HepG2 (cell line): Measurements from ENCODE around the gene WDR6. TPM values are rescaled to one million over a fixed set of nuclear protein-coding genes. Genes with fewer than 3 reads are reported as not detected.

Experiments
- BCL6 ChIP-seq: IDR thresholded peaks from 2 replicates; pipeline ENCODE4 v1.6.1; 2016; ENCODE audit warnings: missing genetic modification reagents, missing compliant biosample characterization
- HDAC1 ChIP-seq: sonication (generic); formaldehyde crosslinking; IDR thresholded peaks from 2 replicates; pipeline ENCODE4 v1.5.1; 2020; ENCODE audit warnings: mild to moderate bottlenecking, missing genetic modification reagents
- HMGXB3 ChIP-seq: sonication (generic); formaldehyde crosslinking; IDR thresholded peaks from 2 replicates; pipeline ENCODE4 v1.4.0; 2020; ENCODE audit warnings: missing genetic modification reagents, borderline replicate concordance
- LCORL ChIP-seq, 2 experiments: fragments of 450-650 bp in 1 of 2; sonication (generic) in 1 of 2; formaldehyde crosslinking in 1 of 2; IDR thresholded peaks; 2 replicates each; pipeline versions ENCODE4 v1.5.0 to v1.6.1; 2017 to 2020; ENCODE audit warnings: antibody characterized with exemption in 1 of 2, missing genetic modification reagents in 1 of 2
- MNT ChIP-seq: fragments of 450-650 bp; IDR thresholded peaks from 2 replicates; pipeline ENCODE4 v1.6.1; 2016
- NCOA1 ChIP-seq: sonication (generic); formaldehyde crosslinking; IDR thresholded peaks from 2 replicates; pipeline ENCODE4 v1.9.0; 2021; ENCODE audit warnings: missing genetic modification reagents
- NFIB ChIP-seq: sonication (generic); formaldehyde crosslinking; IDR thresholded peaks from 2 replicates; pipeline ENCODE4 v1.9.0; 2021; ENCODE audit warnings: missing genetic modification reagents, mild to moderate bottlenecking, borderline replicate concordance
- SALL2 ChIP-seq: sonication (generic); formaldehyde crosslinking; IDR thresholded peaks from 2 replicates; pipeline ENCODE4 v1.8.1; 2023; ENCODE audit warnings: mild to moderate bottlenecking, missing genetic modification reagents, inconsistent platforms
- TAF1 ChIP-seq: sonication (generic); formaldehyde crosslinking; IDR thresholded peaks from 2 replicates; pipeline ENCODE4 v1.4.0; 2020; ENCODE audit warnings: missing genetic modification reagents
- TSC22D2 ChIP-seq: sonication (generic); formaldehyde crosslinking; IDR thresholded peaks from 2 replicates; pipeline ENCODE4 v1.5.1; 2020; ENCODE audit warnings: missing genetic modification reagents, mild to moderate bottlenecking, borderline replicate concordance
- ZFP36L2 ChIP-seq: sonication (generic); formaldehyde crosslinking; IDR thresholded peaks from 2 replicates; pipeline ENCODE4 v1.4.0; 2020; ENCODE audit warnings: missing genetic modification reagents
- ZNF276 ChIP-seq: sonication (generic); formaldehyde crosslinking; IDR thresholded peaks from 2 replicates; pipeline ENCODE4 v1.4.0; 2020; ENCODE audit warnings: mild to moderate bottlenecking, low read depth, missing genetic modification reagents
- ZNF280B ChIP-seq: sonication (generic); formaldehyde crosslinking; IDR thresholded peaks from 2 replicates; pipeline ENCODE4 v1.5.0; 2020; ENCODE audit warnings: missing genetic modification reagents, mild to moderate bottlenecking, borderline replicate concordance
- ZNF292 ChIP-seq: sonication (generic); formaldehyde crosslinking; IDR thresholded peaks from 2 replicates; pipeline ENCODE4 v1.8.1; 2022; ENCODE audit warnings: mild to moderate bottlenecking, low read depth, missing genetic modification reagents, borderline replicate concordance
- ZNF710 ChIP-seq: sonication (generic); formaldehyde crosslinking; IDR thresholded peaks from 2 replicates; pipeline ENCODE4 v1.5.0; 2020; ENCODE audit warnings: mild to moderate bottlenecking, missing genetic modification reagents, borderline replicate concordance
- polyA plus RNA-seq, 8 experiments: library from polyadenylated mRNA; depleted of rRNA in 3 of 8; stranded (reverse) in 7 of 8; unstranded in 1 of 8; fragments of >200 nt; fragmentation: Illumina TruSeq in 4 of 8; extraction: Trizol in 4 of 8; gene quantifications; 2 replicates each; pipeline versions ENCODE4 v1.2.1 to v1.2.3, GENCODE V29; 2011 to 2016; ENCODE audit warnings: low read depth in 4 of 8, missing spikeins in 1 of 8, mixed read lengths in 1 of 8; ENCODE audit not compliant: insufficient read depth in 1 of 8
- total RNA-seq, 5 experiments: library from RNA; depleted of rRNA; stranded (reverse); fragments of >200 nt; fragmentation: Illumina TruSeq; extraction: Trizol; gene quantifications; 2 replicates each; pipeline ENCODE4 v1.2.3, GENCODE V29; 2016; ENCODE audit warnings: low read depth in 1 of 5

The WDR6 gene
- total and polyA plus RNA-seq, 2 of the 13 experiments (the other 11 are each of a cell fraction or from before 2014, with no cell fraction given): 73.4 to 139 TPM

- TF ChIP-seq ZNF280B (CRISPR knock-in tag) (peak; percentile 98), NFIB (CRISPR knock-in tag) (0 out of 2 replicates have a peak, but pooled peaks have one; percentile 73), ZNF276 (CRISPR knock-in tag) (peak; percentile 93), TSC22D2 (CRISPR knock-in tag) (peak; percentile 98; the same call in 1 of the 2 replicates), MNT (no peak), HDAC1 (CRISPR knock-in tag) (peak; percentile 96), ZNF710 (CRISPR knock-in tag) (peak; percentile 67; the same call in 1 of the 2 replicates), NCOA1 (no peak), ZFP36L2 (CRISPR knock-in tag) (no peak), TAF1 (CRISPR knock-in tag) (peak; percentile 90), LCORL (IDR thresholded peaks at IDR 0.05) (no peak), LCORL (CRISPR knock-in tag; IDR thresholded peaks at IDR 0.05) (0 out of 2 replicates have a peak, but pooled peaks have one; percentile 50), SALL2 (CRISPR knock-in tag) (peak; percentile 92), HMGXB3 (peak; percentile 85; the same call in 1 of the 2 replicates), BCL6 (CRISPR knock-in tag) (peak; percentile 65), ZNF292 (CRISPR knock-in tag) (no peak)
These were observed 21.7 kb downstream of the WDR6 start, which contains the start of gene IMPDH2 (continued) for GRCh38 chr3:49028673-49029562.
